B cell (primary cell): Measurements from ENCODE around the gene SLC12A1.

Experiments
- CTCF ChIP-seq: fragments of 200-600 bp; IDR thresholded peaks from one replicate; pipeline ENCODE4 v1.8.0; 2022; ENCODE audit warnings: antibody characterized with exemption, mild to moderate bottlenecking
- EZH2 ChIP-seq: IDR thresholded peaks from 2 replicates; pipeline ENCODE4 v1.6.1; 2012; ENCODE audit warnings: borderline replicate concordance, low read depth, mild to moderate bottlenecking, moderate library complexity, low read length; ENCODE audit not compliant: insufficient read depth, poor library complexity, severe bottlenecking

GRCh38 chr15:48343865-48344264 lies 137.8 kb downstream of the SLC12A1 start:
- no peak for TF ChIP-seq CTCF
- TF ChIP-seq EZH2, result no peak
